GM19025 (cell line): ENCODE results near the gene ATOSA.

Source experiments
- ATAC-seq: cut with Tn5 transposase; IDR thresholded peaks from one replicate; pipeline ENCODE4 v1.9.1; 2021; ENCODE audit warnings: mild to moderate bottlenecking, low read depth, moderate library complexity; ENCODE audit not compliant: unreplicated experiment

ATOSA gene

GRCh38 chr15:52689562-52689961 is 10.4 kb upstream of the ATOSA start:
- no peak for ATAC-seq

GRCh38 chr15:52683580-52683979 is 4.4 kb upstream of the ATOSA start:
- peak; percentile 43 for ATAC-seq

- no peak for ATAC-seq
Measured at GRCh38 chr15:52682781-52683180, 3.6 kb upstream of the ATOSA start.

GRCh38 chr15:52682200-52682599 is 3.0 kb upstream of the ATOSA start:
- ATAC-seq, result no peak

- no peak for ATAC-seq
Measured at GRCh38 chr15:52681441-52681840, 2.3 kb upstream of the ATOSA start.

GRCh38 chr15:52680761-52681160 is 1.6 kb upstream of the ATOSA start:
- no peak for ATAC-seq

GRCh38 chr15:52680041-52680391 is 828 bp upstream of the ATOSA start:
- ATAC-seq, result no peak

GRCh38 chr15:52678468-52679231 is 538 bp downstream of the ATOSA start:
- peak; percentile 12 for ATAC-seq

GRCh38 chr15:52677593-52678467 is 1.4 kb downstream of the ATOSA start:
- ATAC-seq, result peak; percentile 34

- no peak for ATAC-seq
Measured at GRCh38 chr15:52674831-52675230, 4.4 kb downstream of the ATOSA start.

GRCh38 chr15:52673734-52674133 is 5.5 kb downstream of the ATOSA start:
- ATAC-seq, result no peak

- ATAC-seq, result no peak
Measured at GRCh38 chr15:52673312-52673711, 5.9 kb downstream of the ATOSA start.

GRCh38 chr15:52672661-52673060 is 6.5 kb downstream of the ATOSA start:
- no peak for ATAC-seq

GRCh38 chr15:52670087-52670486 is 9.1 kb downstream of the ATOSA start:
- no peak for ATAC-seq

- ATAC-seq, result no peak
Measured at GRCh38 chr15:52668133-52668532, 11.1 kb downstream of the ATOSA start.

- peak; percentile 79 for ATAC-seq
Measured at GRCh38 chr15:52667597-52667996, 11.6 kb downstream of the ATOSA start.

GRCh38 chr15:52663536-52664294 is 15.5 kb downstream of the ATOSA start:
- no peak for ATAC-seq

GRCh38 chr15:52661909-52662308 is 17.3 kb downstream of the ATOSA start:
- ATAC-seq, result no peak

GRCh38 chr15:52660192-52660591 is 19.0 kb downstream of the ATOSA start:
- ATAC-seq, result no peak

- ATAC-seq, result peak; percentile 87
Measured at GRCh38 chr15:52658955-52659354, 20.2 kb downstream of the ATOSA start.

GRCh38 chr15:52657338-52657737 is 21.9 kb downstream of the ATOSA start:
- no peak for ATAC-seq
